ENCODE data around the gene RASSF3. TPM values are rescaled to one million over a fixed set of nuclear protein-coding genes. Genes with fewer than 3 reads are reported as not detected.
A peak's percentile ranks its signal among the peaks of the same experiment; 100 is the strongest.

Gene RASSF3
- total RNA-seq, 1 donor from 2014 or later: 14.9 TPM

GRCh38 chr12:64696080-64696741 is 85.9 kb downstream of the RASSF3 start:
- peak; percentile 54 for TF ChIP-seq CTCF (conservative IDR thresholded peaks at IDR 0.05; ENCODE audit: low read depth, low read length)
- no peak for DNase-seq (ENCODE audit: low read depth)
- no peak overlapping the region for H3K4me3 ChIP-seq (ENCODE audit: low read depth, low read length)

- DNase-seq (ENCODE audit: low read depth): no peak
- TF ChIP-seq CTCF (conservative IDR thresholded peaks at IDR 0.05; ENCODE audit: low read depth, low read length): no peak
Measured at GRCh38 chr12:64699504-64700115, 89.3 kb downstream of the RASSF3 start.

GRCh38 chr12:64700532-64700931 is 90.2 kb downstream of the RASSF3 start:
- H3K4me3 ChIP-seq (ENCODE audit: low read depth, low read length): no peak overlapping the region
- no peak for TF ChIP-seq CTCF (conservative IDR thresholded peaks at IDR 0.05; ENCODE audit: low read depth, low read length)
- no peak for DNase-seq (ENCODE audit: low read depth)

More at GRCh38 chr12:64699504-64700115, 89.3 kb downstream of the RASSF3 start:
- no peak overlapping the region for H3K4me3 ChIP-seq (ENCODE audit: low read depth, low read length)

GRCh38 chr12:64701283-64701682 is 91.0 kb downstream of the RASSF3 start:
- no peak for TF ChIP-seq CTCF (conservative IDR thresholded peaks at IDR 0.05; ENCODE audit: low read depth, low read length)

GRCh38 chr12:64706306-64706705 is 96.0 kb downstream of the RASSF3 start:
- H3K4me3 ChIP-seq (ENCODE audit: low read depth, low read length): no peak overlapping the region
- no peak for TF ChIP-seq CTCF (conservative IDR thresholded peaks at IDR 0.05; ENCODE audit: low read depth, low read length)
- DNase-seq (ENCODE audit: low read depth): no peak

More at GRCh38 chr12:64701283-64701682, 91.0 kb downstream of the RASSF3 start:
- no peak for DNase-seq (ENCODE audit: low read depth)
- H3K4me3 ChIP-seq (ENCODE audit: low read depth, low read length): no peak overlapping the region

- no peak for TF ChIP-seq CTCF (conservative IDR thresholded peaks at IDR 0.05; ENCODE audit: low read depth, low read length)
- DNase-seq (ENCODE audit: low read depth): no peak
- no peak overlapping the region for H3K4me3 ChIP-seq (ENCODE audit: low read depth, low read length)
Measured at GRCh38 chr12:64706857-64707256, 96.6 kb downstream of the RASSF3 start.

GRCh38 chr12:64707362-64707761 is 97.1 kb downstream of the RASSF3 start:
- no peak for TF ChIP-seq CTCF (conservative IDR thresholded peaks at IDR 0.05; ENCODE audit: low read depth, low read length)
- H3K4me3 ChIP-seq (ENCODE audit: low read depth, low read length): no peak overlapping the region
- DNase-seq (ENCODE audit: low read depth): no peak
